ENCODE results near the gene SMPD3. TPM values are rescaled to one million over a fixed set of nuclear protein-coding genes. Genes with fewer than 3 reads are reported as not detected.
A peak's percentile ranks its signal among the peaks of the same experiment; 100 is the strongest.

The SMPD3 gene
- total and polyA plus RNA-seq, 8 donors: 0.83 to 5.5 (median 2.2) TPM

- intact Hi-C loops (cut with DNase I): no loop called here
- ATAC-seq (no peak), DNase-seq (peak in 2 of 6 donors; percentile 2 to 14), FAIRE-seq (no peak)
- no peaks in the 10 kb centered on the region for H3K9me3 ChIP-seq
- WGBS, 2 donors: 81 to 83% methylated on average over 7 of the region's 7 CpGs
- H3K4me3 ChIP-seq: no peak overlapping the region
- no peaks in the 10 kb centered on the region for H3K4me1 ChIP-seq
- no peaks in the 10 kb centered on the region for H3K27me3 ChIP-seq
- H3K27ac ChIP-seq: no peak overlapping the region
- TF ChIP-seq CTCF (IDR thresholded peaks at IDR 0.05): no peak
- H3K36me3 ChIP-seq: no peaks in the 10 kb centered on the region
Measured at GRCh38 chr16:68381363-68381724, 67.0 kb downstream of the SMPD3 start.

GRCh38 chr16:68380676-68381362, 67.5 kb downstream of the SMPD3 start:
- no peak for FAIRE-seq
- DNase-seq: peak in 2 of 6 donors; percentile 7 to 20
- WGBS, 2 donors: 82 to 86% methylated on average over 10 of the region's 10 CpGs
- H3K4me3 ChIP-seq: no peak overlapping the region
- intact Hi-C loops (cut with DNase I): no loop called here
- TF ChIP-seq CTCF (IDR thresholded peaks at IDR 0.05): no peak
- H3K36me3 ChIP-seq: no peaks in the 10 kb centered on the region
- no peak overlapping the region for H3K27ac ChIP-seq
- H3K27me3 ChIP-seq: no peaks in the 10 kb centered on the region
- H3K4me1 ChIP-seq: no peaks in the 10 kb centered on the region
- ATAC-seq: no peak
- H3K9me3 ChIP-seq: no peaks in the 10 kb centered on the region

- TF ChIP-seq CTCF (IDR thresholded peaks at IDR 0.05): no peak
- no peak overlapping the region for H3K4me3 ChIP-seq
- WGBS, 2 donors: 85 to 89% methylated on average over 5 of the region's 5 CpGs
- no peak for FAIRE-seq
- H3K9me3 ChIP-seq: no peaks in the 10 kb centered on the region
- ATAC-seq: no peak
- intact Hi-C loops (cut with DNase I): no loop called here
- no peaks in the 10 kb centered on the region for H3K4me1 ChIP-seq
- H3K27ac ChIP-seq: no peak overlapping the region
- no peaks in the 10 kb centered on the region for H3K27me3 ChIP-seq
- no peaks in the 10 kb centered on the region for H3K36me3 ChIP-seq
- peak in 1 of 6 donors; percentile 11 for DNase-seq
Measured at GRCh38 chr16:68380348-68380670, 68.0 kb downstream of the SMPD3 start.

GRCh38 chr16:68379472-68380347, 68.6 kb downstream of the SMPD3 start:
- no peak for DNase-seq
- H3K4me1 ChIP-seq: no peaks in the 10 kb centered on the region
- no peaks in the 10 kb centered on the region for H3K9me3 ChIP-seq
- ATAC-seq: no peak
- H3K27me3 ChIP-seq: no peaks in the 10 kb centered on the region
- 80 to 86% methylated on average over 18 of the region's 18 CpGs for WGBS, 2 donors
- no peak for TF ChIP-seq CTCF (IDR thresholded peaks at IDR 0.05)
- intact Hi-C loops (cut with DNase I): no loop called here
- no peak overlapping the region for H3K27ac ChIP-seq
- H3K36me3 ChIP-seq: no peaks in the 10 kb centered on the region
- no peak for FAIRE-seq
- no peak overlapping the region for H3K4me3 ChIP-seq
